Measurements from ENCODE around the gene NOS1AP.

The NOS1AP gene

DNA sequence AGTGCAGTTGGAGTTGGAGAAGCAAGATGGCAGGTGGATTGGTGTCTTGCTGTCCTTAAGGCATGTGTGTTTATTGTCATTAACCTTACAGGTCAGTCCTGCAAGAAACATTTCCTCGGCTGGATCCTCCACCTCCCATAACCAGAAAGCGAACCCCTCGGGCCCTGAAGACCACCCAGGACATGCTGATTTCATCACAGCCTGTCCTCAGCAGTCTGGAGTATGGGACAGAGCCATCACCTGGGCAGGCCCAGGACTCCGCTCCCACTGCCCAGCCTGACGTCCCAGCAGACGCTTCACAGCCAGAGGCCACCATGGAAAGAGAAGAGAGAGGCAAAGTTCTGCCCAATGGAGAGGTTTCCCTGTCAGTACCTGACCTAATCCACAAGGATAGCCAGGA lies 313.6 kb downstream of the NOS1AP start:
- TF ChIP-seq GATA2 (IDR thresholded peaks at IDR 0.05; ENCODE audit: low read depth, low read length) (no peak), GATA3 (IDR thresholded peaks at IDR 0.05; ENCODE audit: low read depth, low read length) (no peak)

DNA sequence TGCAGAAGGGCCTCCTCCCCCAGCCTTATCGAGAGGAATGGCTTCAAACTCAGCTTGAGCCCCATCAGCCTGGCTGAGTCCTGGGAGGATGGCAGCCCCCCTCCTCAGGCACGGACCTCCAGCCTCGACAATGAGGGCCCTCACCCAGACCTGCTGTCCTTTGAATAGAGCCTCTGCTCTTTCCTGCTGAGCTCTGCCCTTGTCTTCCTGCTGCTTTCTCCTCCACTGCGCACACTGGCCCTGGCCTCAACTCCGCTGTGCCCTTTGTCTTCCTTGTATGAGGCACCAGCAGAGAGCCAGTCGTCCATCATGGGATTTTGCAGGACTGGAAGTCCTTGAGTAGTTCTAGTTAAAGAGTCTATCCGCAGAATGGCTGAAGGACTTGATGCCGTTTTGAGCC lies 314.0 kb downstream of the NOS1AP start:
- TF ChIP-seq GATA3 (IDR thresholded peaks at IDR 0.05; ENCODE audit: low read depth, low read length): no peak
- no peak for TF ChIP-seq GATA2 (IDR thresholded peaks at IDR 0.05; ENCODE audit: low read depth, low read length)

GRCh38 chr1:162384116-162384515 lies 314.6 kb downstream of the NOS1AP start:
- TF ChIP-seq GATA2 (IDR thresholded peaks at IDR 0.05; ENCODE audit: low read depth, low read length) (no peak), GATA3 (IDR thresholded peaks at IDR 0.05; ENCODE audit: low read depth, low read length) (no peak)

- TF ChIP-seq GATA3 (IDR thresholded peaks at IDR 0.05; ENCODE audit: low read depth, low read length) (no peak), GATA2 (IDR thresholded peaks at IDR 0.05; ENCODE audit: low read depth, low read length) (no peak)
These were observed 315.2 kb downstream of the NOS1AP start for GRCh38 chr1:162384601-162385279.

DNA sequence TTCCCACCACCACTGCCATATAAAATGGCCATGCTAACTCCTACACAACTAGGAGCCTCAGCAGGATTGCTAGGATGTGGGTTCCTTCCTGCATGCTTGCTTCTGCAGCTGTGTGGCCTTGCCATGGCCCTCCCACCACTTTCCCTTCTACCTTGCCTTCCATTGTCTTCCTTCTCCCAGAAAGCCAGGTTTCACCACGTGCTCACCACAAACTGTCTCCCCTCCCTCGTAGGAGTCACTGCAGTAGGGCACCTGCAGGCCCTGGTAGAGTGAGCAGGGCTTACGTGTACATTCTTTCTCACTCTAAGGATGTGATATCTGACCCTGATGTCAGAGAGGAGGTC lies 315.8 kb downstream of the NOS1AP start:
- TF ChIP-seq GATA2 (IDR thresholded peaks at IDR 0.05; ENCODE audit: low read depth, low read length) (no peak), GATA3 (IDR thresholded peaks at IDR 0.05; ENCODE audit: low read depth, low read length) (no peak)

GRCh38 chr1:162385702-162386101 lies 316.2 kb downstream of the NOS1AP start:
- TF ChIP-seq GATA2 (IDR thresholded peaks at IDR 0.05; ENCODE audit: low read depth, low read length): no peak

- TF ChIP-seq GATA2 (IDR thresholded peaks at IDR 0.05; ENCODE audit: low read depth, low read length) (no peak), GATA3 (IDR thresholded peaks at IDR 0.05; ENCODE audit: low read depth, low read length) (no peak)
These were observed 317.1 kb downstream of the NOS1AP start for GRCh38 chr1:162386292-162387225.

DNA sequence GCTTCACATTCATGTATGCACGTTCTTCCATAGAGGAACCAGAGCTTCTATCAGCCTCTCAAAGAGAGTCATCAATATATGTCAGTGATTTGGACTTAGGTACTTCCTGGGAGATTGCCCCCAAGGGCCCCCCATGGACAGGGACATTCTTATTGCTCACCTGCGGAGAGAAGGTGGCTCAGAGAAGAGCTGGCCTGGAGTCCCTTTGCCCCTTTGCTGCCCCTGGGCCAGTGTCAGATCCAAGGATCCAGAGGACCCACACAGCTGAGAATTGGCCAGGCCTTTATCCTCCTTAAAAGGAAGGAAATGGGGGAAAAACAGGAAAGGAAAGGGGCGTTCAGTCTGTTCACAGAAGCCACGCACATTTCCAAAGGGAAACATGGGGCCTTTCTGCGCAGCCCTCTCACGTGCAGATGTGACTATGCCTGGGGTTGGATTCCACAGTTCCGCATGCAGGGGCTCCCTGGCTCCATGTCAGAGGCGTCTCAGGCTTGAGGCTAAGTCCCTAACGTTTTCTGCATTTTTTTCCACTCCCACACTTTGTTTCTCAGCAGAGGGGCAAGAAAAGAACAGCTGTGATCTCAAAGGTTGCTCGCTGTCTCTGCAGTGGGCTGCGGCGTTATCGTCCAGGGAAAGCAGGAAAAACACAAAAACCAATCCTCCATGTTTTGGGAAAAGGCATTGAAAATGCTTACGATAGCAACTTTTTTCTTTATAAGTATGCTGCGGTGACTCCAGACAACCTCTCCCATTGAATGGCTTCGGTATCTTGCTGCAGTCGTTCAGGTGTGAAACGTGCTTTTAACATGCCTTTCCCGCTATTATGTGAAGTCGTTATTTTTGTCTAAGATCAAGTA lies 318.0 kb downstream of the NOS1AP start:
- TF ChIP-seq GATA3 (IDR thresholded peaks at IDR 0.05; ENCODE audit: low read depth, low read length) (no peak), GATA2 (IDR thresholded peaks at IDR 0.05; ENCODE audit: low read depth, low read length) (no peak)

GRCh38 chr1:162388083-162388594 lies 318.6 kb downstream of the NOS1AP start:
- no peak for TF ChIP-seq GATA3 (IDR thresholded peaks at IDR 0.05; ENCODE audit: low read depth, low read length)
- TF ChIP-seq GATA2 (IDR thresholded peaks at IDR 0.05; ENCODE audit: low read depth, low read length): no peak

GRCh38 chr1:162388615-162389014 lies 319.1 kb downstream of the NOS1AP start:
- TF ChIP-seq GATA2 (IDR thresholded peaks at IDR 0.05; ENCODE audit: low read depth, low read length): no peak
- TF ChIP-seq GATA3 (IDR thresholded peaks at IDR 0.05; ENCODE audit: low read depth, low read length): no peak

DNA sequence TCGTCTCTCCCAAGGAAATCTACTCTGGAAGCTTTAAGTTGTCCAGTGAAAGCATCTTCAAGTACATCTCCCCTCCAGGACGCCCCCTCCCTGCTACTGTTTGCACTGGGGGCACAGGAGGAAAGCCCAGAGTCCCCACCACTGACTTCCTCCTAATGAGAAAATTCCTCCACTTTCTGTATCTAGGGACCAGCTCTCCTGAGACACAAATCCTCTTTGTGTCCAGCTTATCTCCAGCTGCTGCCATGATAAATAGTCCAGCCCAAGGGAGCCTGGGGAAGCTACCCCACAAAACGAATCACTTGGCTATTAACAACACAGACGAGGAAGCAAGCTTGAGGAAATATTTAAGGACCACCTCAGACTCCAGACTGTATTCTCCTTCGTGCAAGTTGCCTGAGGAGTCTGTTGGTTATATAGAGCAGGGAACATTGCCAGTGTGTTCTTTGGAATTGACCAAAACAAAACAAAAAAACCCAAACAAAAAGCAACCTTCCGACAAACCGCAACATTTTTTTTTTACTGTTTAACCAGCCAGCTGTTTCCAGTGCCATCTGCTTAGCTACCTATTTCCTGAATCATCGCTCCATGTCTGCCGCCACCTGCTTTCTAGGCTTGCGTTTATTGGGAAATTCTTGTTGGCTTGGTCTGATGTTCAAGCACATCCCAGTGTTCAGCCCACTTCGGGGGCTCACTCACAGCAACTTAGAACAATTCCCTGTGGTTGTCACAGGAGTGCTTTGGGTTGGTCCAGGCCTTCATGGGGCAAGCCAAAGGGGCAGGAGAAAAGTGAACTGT lies 319.7 kb downstream of the NOS1AP start:
- TF ChIP-seq GATA2 (IDR thresholded peaks at IDR 0.05; ENCODE audit: low read depth, low read length) (no peak), GATA3 (IDR thresholded peaks at IDR 0.05; ENCODE audit: low read depth, low read length) (no peak)

- no peak for TF ChIP-seq GATA2 (IDR thresholded peaks at IDR 0.05; ENCODE audit: low read depth, low read length)
- TF ChIP-seq GATA3 (IDR thresholded peaks at IDR 0.05; ENCODE audit: low read depth, low read length): no peak
These were observed 320.5 kb downstream of the NOS1AP start for GRCh38 chr1:162389971-162390370.
